ENCODE measurements around the gene SLC35D2.

The SLC35D2 gene

DNA sequence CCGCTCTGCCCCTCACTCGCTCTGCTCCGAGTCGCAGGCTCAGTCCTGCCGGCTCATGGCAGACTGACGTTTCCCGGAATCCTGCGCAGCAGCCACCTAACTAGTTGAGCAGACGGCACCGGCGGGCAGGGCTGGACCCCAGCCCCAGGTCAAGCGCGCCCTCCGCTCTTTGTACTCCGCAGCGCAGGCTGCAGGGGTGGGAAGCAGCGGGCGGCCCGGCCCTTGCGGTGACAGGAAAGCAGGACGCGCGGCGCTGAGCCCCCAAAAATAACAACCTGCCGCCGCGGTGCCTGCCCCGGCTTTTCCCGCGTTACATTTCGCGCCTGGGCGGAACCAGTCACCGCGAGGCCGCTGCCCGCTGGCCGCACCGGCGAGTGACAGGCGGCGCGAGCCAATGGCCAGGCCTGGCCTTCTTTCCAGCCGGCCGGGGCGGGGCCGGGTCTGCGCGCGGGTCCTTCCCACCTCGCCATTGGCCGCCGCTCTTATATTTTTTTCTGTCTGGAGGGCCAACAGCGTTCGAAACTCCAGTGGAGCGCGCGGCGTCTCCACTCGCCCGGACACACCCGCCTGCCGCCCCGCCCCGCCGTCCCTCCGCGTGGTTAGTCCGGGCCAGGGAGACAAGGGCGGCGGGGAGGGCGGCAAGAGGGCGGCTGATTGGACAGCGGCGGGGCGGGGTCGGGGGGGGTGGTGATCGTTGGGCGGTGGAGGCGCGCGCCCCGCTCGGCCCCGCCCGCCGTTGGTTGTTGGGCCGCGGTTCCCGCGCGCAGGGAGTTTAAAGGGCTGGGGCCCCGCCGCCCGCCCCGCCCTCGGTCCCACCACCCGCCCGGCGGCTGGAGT, 34.8 kb upstream of the SLC35D2 start, which contains the start of gene ZNF367 (continued):
- TF ChIP-seq, protein P1, sequence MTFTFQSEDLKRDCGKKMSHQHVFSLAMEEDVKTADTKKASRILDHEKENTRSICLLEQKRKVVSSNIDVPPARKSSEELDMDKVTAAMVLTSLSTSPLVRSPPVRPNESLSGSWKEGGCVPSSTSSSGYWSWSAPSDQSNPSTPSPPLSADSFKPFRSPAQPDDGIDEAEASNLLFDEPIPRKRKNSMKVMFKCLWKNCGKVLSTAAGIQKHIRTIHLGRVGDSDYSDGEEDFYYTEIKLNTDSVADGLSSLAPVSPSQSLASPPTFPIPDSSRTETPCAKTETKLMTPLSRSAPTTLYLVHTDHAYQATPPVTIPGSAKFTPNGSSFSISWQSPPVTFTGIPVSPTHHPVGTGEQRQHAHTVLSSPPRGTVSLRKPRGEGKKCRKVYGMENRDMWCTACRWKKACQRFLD (tag by site-specific recombination; IDR thresholded peaks at IDR 0.05) = no peak
- no peak; the same call in 1 of the 2 replicates for TF ChIP-seq PATZ1 (tag by site-specific recombination; IDR thresholded peaks at IDR 0.05)
- peak; percentile 77 for TF ChIP-seq ZXDB (tag by site-specific recombination; IDR thresholded peaks at IDR 0.05)
- TF ChIP-seq ZNF239 (tag by site-specific recombination; IDR thresholded peaks at IDR 0.05) = no peak
- no peak for TF ChIP-seq ZNF701 (tag by site-specific recombination; IDR thresholded peaks at IDR 0.05)
- peak; percentile 52 for TF ChIP-seq ZSCAN30 (tag by site-specific recombination; IDR thresholded peaks at IDR 0.05)
- TF ChIP-seq ZNF561 (tag by site-specific recombination; IDR thresholded peaks at IDR 0.05; ENCODE audit: borderline replicate concordance) = peak; percentile 40; the same call in 1 of the 2 replicates
- TF ChIP-seq ZNF549 (tag by site-specific recombination; IDR thresholded peaks at IDR 0.05) = no peak
- TF ChIP-seq ZNF664 (tag by site-specific recombination; IDR thresholded peaks at IDR 0.05) = no peak
- peak; percentile 44; the same call in 1 of the 2 replicates for TF ChIP-seq PRDM10 (tag by site-specific recombination; IDR thresholded peaks at IDR 0.05)
- 0 out of 2 replicates have a peak, but pooled peaks have one; percentile 12 for TF ChIP-seq WT1 (tag by site-specific recombination; IDR thresholded peaks at IDR 0.05)
- no peak for TF ChIP-seq ZNF626 (tag by site-specific recombination; IDR thresholded peaks at IDR 0.05)
- TF ChIP-seq ZNF341 (tag by site-specific recombination; IDR thresholded peaks at IDR 0.05; ENCODE audit: low read depth) = no peak
- TF ChIP-seq SP3 (tag by site-specific recombination; IDR thresholded peaks at IDR 0.05) = peak; percentile 71
- TF ChIP-seq ZNF292 (tag by site-specific recombination; IDR thresholded peaks at IDR 0.05; ENCODE audit: borderline replicate concordance, low read depth) = no peak
- TF ChIP-seq PRDM6 (tag by site-specific recombination; IDR thresholded peaks at IDR 0.05) = no peak
- TF ChIP-seq ZNF791 (tag by site-specific recombination; IDR thresholded peaks at IDR 0.05) = no peak
- TF ChIP-seq ZSCAN4 (tag by site-specific recombination; IDR thresholded peaks at IDR 0.05) = no peak
- TF ChIP-seq ZNF596 (tag by site-specific recombination; IDR thresholded peaks at IDR 0.05) = no peak
- no peak for TF ChIP-seq ZNF558 (tag by site-specific recombination; IDR thresholded peaks at IDR 0.05)
- TF ChIP-seq ZNF138 (tag by site-specific recombination; IDR thresholded peaks at IDR 0.05; ENCODE audit: borderline replicate concordance) = no peak
- no peak for TF ChIP-seq ZFHX2 (tag by site-specific recombination; conservative IDR thresholded peaks at IDR 0.05)
- no peak for TF ChIP-seq ZNF624 (tag by site-specific recombination; IDR thresholded peaks at IDR 0.05)
- TF ChIP-seq ZNF248 (tag by site-specific recombination; IDR thresholded peaks at IDR 0.05) = no peak
- no peak for TF ChIP-seq GFI1B (tag by site-specific recombination; IDR thresholded peaks at IDR 0.05)
- TF ChIP-seq ZNF157 (tag by site-specific recombination; IDR thresholded peaks at IDR 0.05) = no peak
- peak; percentile 59; the same call in 1 of the 2 replicates for TF ChIP-seq SP7 (tag by site-specific recombination; IDR thresholded peaks at IDR 0.05)
- TF ChIP-seq MYNN (tag by site-specific recombination; IDR thresholded peaks at IDR 0.05; ENCODE audit: borderline replicate concordance) = no peak
- TF ChIP-seq, protein P2, sequence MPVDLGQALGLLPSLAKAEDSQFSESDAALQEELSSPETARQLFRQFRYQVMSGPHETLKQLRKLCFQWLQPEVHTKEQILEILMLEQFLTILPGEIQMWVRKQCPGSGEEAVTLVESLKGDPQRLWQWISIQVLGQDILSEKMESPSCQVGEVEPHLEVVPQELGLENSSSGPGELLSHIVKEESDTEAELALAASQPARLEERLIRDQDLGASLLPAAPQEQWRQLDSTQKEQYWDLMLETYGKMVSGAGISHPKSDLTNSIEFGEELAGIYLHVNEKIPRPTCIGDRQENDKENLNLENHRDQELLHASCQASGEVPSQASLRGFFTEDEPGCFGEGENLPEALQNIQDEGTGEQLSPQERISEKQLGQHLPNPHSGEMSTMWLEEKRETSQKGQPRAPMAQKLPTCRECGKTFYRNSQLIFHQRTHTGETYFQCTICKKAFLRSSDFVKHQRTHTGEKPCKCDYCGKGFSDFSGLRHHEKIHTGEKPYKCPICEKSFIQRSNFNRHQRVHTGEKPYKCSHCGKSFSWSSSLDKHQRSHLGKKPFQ (tag by site-specific recombination; IDR thresholded peaks at IDR 0.05) = no peak

All from HEK293 (cell line).